T-helper 2 cell (primary cell): ENCODE data around the gene MSLN.

Experiments used
- DNase-seq, 5 experiments: peaks; one replicate each; pipeline versions ENCODE4 v3.0.0 to v3.0.0-alpha.2; 2012 to 2022

Gene MSLN

GRCh38 chr16:778447-778846 is 17.9 kb downstream of the MSLN start:
- no peak for DNase-seq

- DNase-seq, result no peak
Observed at GRCh38 chr16:778909-779527, 18.5 kb downstream of the MSLN start.

GRCh38 chr16:779561-779960 is 19.0 kb downstream of the MSLN start:
- no peak for DNase-seq

DNA sequence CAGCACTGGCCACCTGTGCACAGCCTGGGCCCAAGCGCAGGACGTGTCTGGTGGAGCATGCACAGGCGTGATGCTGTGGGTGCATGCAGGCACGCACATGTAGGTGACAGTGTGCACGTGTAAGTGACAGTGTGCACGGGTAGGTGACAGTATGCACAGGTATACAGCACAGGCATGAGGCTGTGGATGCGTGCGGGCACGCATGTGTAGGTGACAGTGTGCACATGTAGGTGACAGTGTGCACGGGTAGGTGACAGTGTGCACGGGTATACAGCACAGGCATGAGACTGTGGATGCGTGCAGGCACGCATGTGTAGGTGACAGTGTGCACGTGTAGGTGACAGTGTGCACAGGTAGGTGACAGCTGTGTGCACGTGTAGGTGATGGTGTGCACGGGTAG is 19.8 kb downstream of the MSLN start:
- DNase-seq, result no peak

DNA sequence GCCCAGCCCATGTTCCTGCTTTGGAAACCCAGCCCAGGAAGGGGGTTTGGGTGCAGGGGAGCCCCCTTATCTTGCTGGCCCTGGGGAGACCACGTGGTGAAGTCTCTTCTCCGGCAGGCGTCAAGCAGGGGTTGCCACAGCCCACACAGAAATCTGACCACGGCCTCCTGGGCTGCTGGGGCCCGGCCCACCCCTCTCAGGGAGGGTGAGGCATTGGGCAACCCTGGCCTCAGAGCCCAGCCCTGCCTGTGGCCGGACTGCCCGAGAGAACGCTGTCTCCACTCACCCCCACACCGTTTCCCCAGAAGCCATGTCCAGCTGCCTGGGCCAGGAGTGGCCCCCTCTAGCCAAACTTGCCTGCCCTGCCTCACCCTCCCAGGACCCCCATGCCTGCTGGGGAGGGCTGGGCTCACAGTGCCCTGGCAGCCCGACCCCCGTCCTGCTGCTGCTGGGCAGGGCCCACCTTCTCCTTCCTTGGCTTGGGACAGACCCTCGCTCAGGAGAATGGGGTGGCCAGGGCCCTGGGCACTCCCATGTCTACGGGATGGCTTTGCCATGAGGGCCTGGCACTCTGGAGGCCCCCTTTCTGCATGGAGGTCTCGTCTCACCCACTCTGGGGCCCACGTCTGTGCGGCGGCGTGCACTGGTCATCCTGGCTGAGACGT is 20.9 kb downstream of the MSLN start:
- no peak for DNase-seq

DNA sequence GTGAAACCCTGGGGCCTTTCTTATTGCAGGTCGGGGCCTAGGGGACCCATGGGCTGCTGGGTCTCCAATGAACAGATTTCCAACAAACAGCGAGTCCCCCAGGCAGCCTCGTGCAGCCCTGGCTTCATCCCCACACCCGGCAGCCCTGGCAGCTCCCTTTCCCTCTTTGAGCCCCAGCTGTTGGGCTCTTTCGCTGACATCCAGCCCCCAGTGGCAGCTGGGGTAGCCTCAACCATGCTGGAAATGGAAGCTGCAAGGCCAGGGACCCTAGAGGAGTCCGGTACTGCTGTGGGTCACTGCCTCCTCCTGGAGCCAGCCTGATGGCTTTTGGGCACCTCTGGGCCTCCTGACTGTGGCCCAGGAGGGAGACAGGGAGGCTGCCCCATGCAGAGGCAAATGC is 21.7 kb downstream of the MSLN start:
- DNase-seq, result no peak

DNA sequence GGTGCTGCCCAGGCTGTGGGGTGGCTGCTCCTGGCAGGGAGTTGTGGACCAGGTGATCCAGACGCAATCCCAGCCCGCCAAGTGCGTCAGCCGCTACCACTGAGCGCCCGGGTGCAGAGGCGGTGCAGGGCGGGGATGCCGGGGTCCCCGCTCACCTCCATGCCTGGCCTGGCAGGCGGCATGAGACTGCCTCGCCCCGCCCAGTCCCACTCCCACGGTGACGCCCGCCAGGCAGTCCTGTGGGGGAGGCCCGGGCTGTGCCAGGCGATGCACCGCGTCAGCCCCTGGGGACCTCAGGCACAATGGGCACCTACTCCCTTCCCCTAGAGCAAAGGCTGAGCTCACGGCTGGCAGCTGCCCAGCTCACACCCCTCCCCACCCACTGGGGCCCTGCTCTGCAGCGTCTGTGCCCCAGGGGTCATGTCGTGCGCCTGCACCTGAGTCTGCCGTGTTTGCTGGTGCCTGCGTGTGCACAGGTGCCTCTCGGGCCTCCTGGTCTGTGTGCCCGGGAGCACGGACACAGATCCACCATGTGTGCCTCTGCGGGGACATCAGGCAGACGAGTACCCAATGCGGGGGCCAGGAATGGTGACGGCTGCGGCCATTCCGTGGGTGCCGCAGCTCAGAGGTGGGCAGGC is 22.4 kb downstream of the MSLN start:
- DNase-seq, result no peak

DNA sequence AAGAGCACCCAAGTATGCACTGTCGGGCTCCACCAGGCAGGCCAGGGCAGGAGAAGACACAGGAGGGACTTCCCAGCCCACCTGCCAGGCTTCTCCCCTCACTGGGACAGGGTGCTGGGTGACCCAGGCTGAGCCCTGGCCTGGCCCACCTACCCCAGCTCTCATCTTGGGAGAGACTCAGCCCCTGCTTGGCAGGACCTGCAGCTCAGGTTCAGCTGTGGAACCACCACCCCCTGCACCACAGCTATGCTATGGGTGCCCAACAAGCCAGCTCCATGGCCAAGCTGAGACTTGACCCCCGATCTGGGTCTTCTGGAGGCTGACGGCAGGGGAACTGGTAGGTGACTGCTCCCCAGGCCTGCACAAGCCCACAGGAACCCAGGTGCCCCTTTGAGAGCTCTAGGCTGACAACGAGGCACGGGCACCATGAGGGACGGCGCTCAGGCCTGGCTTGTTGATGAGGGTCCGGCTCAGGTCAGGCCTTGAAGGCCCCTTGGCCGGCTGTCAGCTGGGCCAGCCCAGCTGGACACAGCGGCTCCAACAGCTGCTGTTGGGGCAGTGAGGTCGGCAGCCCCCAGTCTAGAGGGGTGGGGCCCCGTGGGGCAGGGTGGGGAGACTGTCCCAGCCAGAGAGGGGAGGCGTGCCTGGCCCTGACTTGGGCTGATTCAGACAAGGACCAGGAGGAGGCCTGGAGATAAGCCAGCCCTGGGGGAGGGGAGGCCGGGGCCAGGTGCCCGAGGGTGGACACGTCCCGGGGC is 23.0 kb downstream of the MSLN start:
- DNase-seq, result no peak

DNA sequence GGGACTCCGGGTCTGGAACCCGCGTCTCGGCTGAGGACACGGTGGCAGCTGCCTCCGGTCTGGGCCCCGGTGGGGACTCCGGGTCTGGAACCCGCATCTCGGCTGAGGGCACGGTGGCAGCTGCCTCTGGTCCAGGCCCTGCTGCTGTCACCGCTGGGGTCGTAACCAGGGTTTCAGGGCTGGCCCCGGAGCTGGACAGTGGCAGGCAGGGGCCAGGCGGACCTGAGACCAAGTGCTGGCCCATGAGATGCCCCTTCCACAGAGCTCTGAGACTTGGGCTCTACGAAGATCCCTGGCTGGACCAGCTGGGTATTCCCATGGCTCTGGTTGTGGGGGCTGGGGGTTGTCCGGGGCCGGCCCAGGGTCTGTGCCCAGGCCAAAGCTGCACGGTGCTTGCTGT is 23.9 kb downstream of the MSLN start:
- no peak for DNase-seq

GRCh38 chr16:785563-786535 is 25.3 kb downstream of the MSLN start:
- peak; percentile 49 to 66 (median 60) for DNase-seq

DNA sequence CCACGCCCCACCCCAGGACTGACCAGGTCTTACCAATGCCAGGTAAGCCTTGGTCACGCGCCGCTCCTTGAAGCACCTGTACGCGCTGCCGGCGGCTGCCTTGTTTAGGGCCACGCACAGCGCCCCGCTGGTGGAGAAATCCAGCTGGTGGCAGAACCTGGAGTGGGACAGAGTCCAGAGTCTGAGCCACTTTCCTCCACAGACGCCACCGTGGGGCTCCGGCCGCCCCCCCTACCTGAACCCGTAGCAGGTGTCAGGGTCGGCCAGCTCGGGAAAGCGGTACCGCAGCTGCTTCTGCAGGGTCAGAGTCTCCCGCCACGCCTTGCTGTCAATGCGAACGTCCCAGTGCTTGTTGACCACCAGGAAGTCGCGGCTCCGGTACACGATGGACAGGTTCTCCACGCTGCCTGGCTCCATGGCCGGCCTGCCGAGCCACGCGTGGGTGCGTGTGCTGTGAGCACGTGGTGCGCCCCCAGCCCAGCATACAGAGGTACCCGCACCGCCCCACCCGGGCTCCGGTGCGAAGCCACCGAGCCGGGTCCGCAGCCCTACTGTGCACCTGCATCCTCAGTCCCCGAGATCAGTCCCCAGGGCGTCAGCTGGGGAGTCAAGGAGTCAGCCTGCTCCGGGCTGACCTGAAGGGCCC is 26.9 kb downstream of the MSLN start:
- no peak for DNase-seq

GRCh38 chr16:787978-788398 is 27.5 kb downstream of the MSLN start, which contains the start of gene RPUSD1:
RPUSD1 (minus strand) TSS chr16:788381; CDS start chr16:787737, 644 bp downstream.
- DNase-seq, result no peak

- DNase-seq, result peak; percentile 88 to 96 (median 94)
Observed at GRCh38 chr16:788399-789126, 28.0 kb downstream of the MSLN start, which contains the start of gene CHTF18. CHTF18 (plus strand) TSS chr16:788620; CDS start chr16:788685, 65 bp downstream.

- DNase-seq, result no peak
Observed at GRCh38 chr16:789191-789850, 28.8 kb downstream of the MSLN start.

DNA sequence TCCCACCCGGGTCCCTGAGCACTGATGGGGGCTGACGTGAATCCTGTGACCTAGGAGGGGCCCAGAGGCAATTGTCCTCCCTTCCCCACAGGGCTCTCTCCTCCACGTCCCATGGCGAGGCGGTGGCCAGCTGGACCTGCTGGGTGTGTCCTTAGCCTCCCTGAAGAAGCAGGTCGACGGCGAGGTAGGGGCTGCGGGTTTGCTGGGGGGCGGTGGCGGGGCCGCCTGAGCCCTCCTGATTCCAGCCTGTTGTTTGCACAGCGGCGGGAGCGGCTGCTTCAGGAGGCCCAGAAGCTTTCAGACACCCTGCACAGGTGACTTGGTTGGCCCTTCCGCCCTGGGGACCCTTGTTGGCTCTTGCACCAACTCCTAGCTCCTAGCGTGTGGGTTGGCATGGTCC is 29.6 kb downstream of the MSLN start:
- no peak for DNase-seq

GRCh38 chr16:791131-791530 is 30.6 kb downstream of the MSLN start:
- no peak for DNase-seq

DNA sequence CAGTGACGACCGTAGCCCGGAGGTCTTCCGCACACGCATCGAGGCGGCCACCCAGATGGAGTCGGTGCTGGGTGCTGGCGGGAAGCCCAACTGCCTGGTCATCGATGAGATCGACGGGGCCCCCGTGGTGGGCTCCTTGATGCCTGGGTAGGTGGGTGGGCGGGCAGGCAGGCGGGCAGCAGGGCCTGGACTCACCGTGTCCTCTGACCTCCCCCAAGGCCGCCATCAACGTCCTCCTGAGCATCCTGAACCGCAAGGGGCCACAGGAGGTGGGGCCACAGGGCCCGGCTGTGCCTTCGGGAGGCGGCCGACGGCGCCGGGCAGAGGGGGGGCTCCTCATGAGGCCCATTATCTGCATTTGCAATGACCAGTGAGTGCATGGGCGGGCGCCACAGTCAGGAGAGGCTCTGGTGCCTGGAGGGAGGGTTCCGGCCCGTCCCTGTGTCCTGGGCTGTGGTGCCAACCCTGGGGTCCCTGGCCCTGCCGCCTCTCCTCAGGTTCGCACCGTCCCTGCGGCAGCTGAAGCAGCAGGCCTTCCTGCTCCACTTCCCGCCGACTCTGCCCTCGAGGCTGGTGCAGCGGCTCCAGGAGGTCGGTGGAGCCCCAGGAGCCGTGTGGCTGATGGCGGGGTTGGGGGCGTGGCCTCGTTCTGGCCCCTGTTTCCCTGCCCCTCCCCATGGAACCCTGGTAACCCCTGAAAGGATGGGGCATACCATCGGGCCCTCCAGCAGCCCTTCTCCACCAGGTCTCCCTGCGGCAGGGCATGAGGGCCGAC is 31.9 kb downstream of the MSLN start:
- no peak for DNase-seq

GRCh38 chr16:793414-793813 is 32.9 kb downstream of the MSLN start:
- no peak for DNase-seq

- no peak for DNase-seq
Observed at GRCh38 chr16:794091-794822, 33.7 kb downstream of the MSLN start.
